ENCODE measurements around the gene ARL14EPL. TPM values are rescaled to one million over a fixed set of nuclear protein-coding genes. Genes with fewer than 3 reads are reported as not detected.

Gene ARL14EPL
- total and polyA plus RNA-seq, 2 donors (not counting 3 experiments of a cell fraction or from before 2014, with no cell fraction given): 0.10 to 0.58 TPM

DNA sequence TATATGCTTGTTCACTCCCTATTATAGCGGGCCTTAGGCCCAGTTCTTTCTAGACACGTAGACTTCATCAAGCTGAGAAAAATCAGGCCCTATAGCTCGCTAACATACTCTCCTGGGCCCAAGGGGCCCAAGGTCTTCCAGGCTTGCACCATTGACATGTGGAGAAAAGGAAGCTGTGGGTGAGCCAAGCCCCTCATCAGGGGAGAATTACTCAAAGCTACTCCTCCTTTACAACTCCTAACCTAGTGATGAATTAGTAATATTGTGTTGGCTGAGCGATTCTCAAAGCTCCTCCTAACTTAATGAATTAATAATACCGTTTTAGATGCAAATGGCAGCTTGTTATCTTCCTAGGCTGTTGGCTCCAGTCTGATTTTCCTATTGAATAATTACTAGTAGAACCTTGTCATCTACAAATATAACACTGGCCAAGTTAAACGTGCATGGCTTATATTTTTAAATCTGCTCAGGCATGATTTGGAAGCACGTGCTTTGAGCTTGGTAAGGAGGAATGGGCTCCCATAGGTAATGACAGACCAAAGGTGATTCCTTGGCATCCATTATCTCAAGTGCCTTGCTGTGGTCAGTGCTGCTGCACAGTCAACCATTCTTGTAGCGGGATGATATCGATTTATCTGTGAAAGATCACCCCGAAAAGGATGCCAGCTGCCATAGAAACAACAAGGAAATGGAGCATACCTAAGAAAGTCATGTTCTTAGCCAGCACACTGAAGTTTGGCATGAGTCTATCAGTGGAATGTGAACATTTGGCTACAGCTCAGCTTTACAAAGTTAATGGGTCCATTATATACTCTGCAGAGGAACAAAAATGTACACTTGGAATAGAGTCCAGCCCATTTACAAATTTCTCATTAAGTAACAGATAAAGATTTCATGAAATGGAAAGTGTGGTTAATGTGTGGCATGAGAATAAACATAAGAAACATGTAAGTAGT is 46.2 kb upstream of the ARL14EPL start:
- ChIA-PET CTCF (interaction anchor here (1.0 to 1.8 kb wide), 4 partner anchors 11 to 50 kb away, joined by 3 to 6 read pairs (median 3); no protein-coding TSS in a partner anchor), POLR2A (no interaction called here)
- no peaks in the 10 kb centered on the region for H3K79me2 ChIP-seq (ENCODE audit: control insufficient read depth, insufficient read depth, low read length)
- H3K9me1 ChIP-seq (replicated peaks; ENCODE audit: control insufficient read depth, extremely low read depth, insufficient read depth, low read length): no peaks in the 10 kb centered on the region
- no peaks in the 10 kb centered on the region for H4K20me1 ChIP-seq (replicated peaks; ENCODE audit: control insufficient read depth, extremely low read depth, insufficient read depth, low read length)
- no peak overlapping the region for H2AFZ ChIP-seq (ENCODE audit: low read depth, low read length)
- intact Hi-C loops (cut with micrococcal nuclease) (loop anchor here (1.0 kb wide), 1 partner anchor 8 kb away; no protein-coding TSS in a partner anchor), dilution Hi-C loops (cut with MboI; ENCODE audit: extremely low pct_ligation_motif_present, low sequenced_read_pairs) (no loop called here)
- H3K36me3 ChIP-seq (ENCODE audit: control insufficient read depth in 2 of 2, extremely low read depth in 1 of 2, insufficient read depth in 2 of 2, low read length in 2 of 2): no peaks in the 10 kb centered on the region
- H3K4me1 ChIP-seq (ENCODE audit: control insufficient read depth, extremely low read depth, insufficient read depth, low read length): peaks cover 18% of the 10 kb centered on the region
- TF ChIP-seq GATA2 (IDR thresholded peaks at IDR 0.05; ENCODE audit: insufficient read depth, insufficient read length, low read depth, low read length): peak; percentile 73
- TF ChIP-seq FOS (IDR thresholded peaks at IDR 0.05; ENCODE audit: borderline replicate concordance, insufficient read depth, low read length): no peak
- no peaks in the 10 kb centered on the region for H3K27me3 ChIP-seq (ENCODE audit: control insufficient read depth in 2 of 2, insufficient read depth in 2 of 2, low read length in 2 of 2)
- H3K27ac ChIP-seq (ENCODE audit: insufficient read depth, low read depth, low read length): no peak overlapping the region
- peak overlapping the region; percentile 66 for H3K4me2 ChIP-seq (ENCODE audit: insufficient read depth, low read length)
- no TSS peak for BruUV-seq (replicated peaks)
- no peak overlapping the region for H3K9ac ChIP-seq (replicated peaks; ENCODE audit: extremely low read depth, insufficient read depth, low read length)
- no peak overlapping the region for H3K4me3 ChIP-seq (replicated peaks in 1 of 3; ENCODE audit: insufficient read depth in 1 of 3, low read depth in 1 of 3, low read length in 3 of 3)
- DNase-seq (ENCODE audit: low read depth, low spot score) (peak; percentile 72), FAIRE-seq (peak; percentile 74)
- no peaks in the 10 kb centered on the region for H3K9me3 ChIP-seq (replicated peaks; ENCODE audit: control insufficient read depth, insufficient read depth, low read length)

DNA sequence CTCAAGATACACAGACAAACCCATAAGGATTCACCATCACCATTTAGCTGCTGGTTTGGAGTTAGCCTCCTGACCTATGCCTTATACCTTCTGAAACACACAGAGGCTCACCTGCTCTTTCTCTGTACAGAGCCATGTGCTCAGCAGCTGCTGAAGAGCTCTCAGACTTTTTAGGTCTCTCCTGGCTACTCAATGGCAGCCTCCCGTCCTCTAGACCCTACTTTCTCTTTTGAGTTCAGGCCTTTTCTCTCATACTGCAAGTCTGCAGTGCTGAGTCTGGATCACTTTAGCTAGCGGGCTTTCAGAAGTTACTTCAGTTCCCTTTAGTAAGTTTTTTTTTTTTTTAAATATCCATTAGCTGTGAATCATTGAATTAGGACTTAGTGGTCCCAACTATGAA is 44.3 kb upstream of the ARL14EPL start:
- no peak overlapping the region for H3K4me2 ChIP-seq (ENCODE audit: insufficient read depth, low read length)
- DNase-seq (ENCODE audit: low read depth, low spot score): no peak
- H3K27me3 ChIP-seq (ENCODE audit: control insufficient read depth in 2 of 2, insufficient read depth in 2 of 2, low read length in 2 of 2): no peaks in the 10 kb centered on the region
- no peaks in the 10 kb centered on the region for H3K79me2 ChIP-seq (ENCODE audit: control insufficient read depth, insufficient read depth, low read length)
- H3K36me3 ChIP-seq (ENCODE audit: control insufficient read depth in 2 of 2, extremely low read depth in 1 of 2, insufficient read depth in 2 of 2, low read length in 2 of 2): no peaks in the 10 kb centered on the region
- H2AFZ ChIP-seq (ENCODE audit: low read depth, low read length): no peak overlapping the region
- dilution Hi-C loops (cut with MboI; ENCODE audit: extremely low pct_ligation_motif_present, low sequenced_read_pairs) (no loop called here), intact Hi-C loops (cut with micrococcal nuclease) (no loop called here)
- H3K9ac ChIP-seq (replicated peaks; ENCODE audit: extremely low read depth, insufficient read depth, low read length): no peak overlapping the region
- no peak overlapping the region for H3K4me3 ChIP-seq (replicated peaks in 1 of 3; ENCODE audit: insufficient read depth in 1 of 3, low read depth in 1 of 3, low read length in 3 of 3)
- H3K9me3 ChIP-seq (replicated peaks; ENCODE audit: control insufficient read depth, insufficient read depth, low read length): no peaks in the 10 kb centered on the region
- H3K9me1 ChIP-seq (replicated peaks; ENCODE audit: control insufficient read depth, extremely low read depth, insufficient read depth, low read length): no peaks in the 10 kb centered on the region
- peaks cover 18% of the 10 kb centered on the region for H3K4me1 ChIP-seq (ENCODE audit: control insufficient read depth, extremely low read depth, insufficient read depth, low read length)
- no peaks in the 10 kb centered on the region for H4K20me1 ChIP-seq (replicated peaks; ENCODE audit: control insufficient read depth, extremely low read depth, insufficient read depth, low read length)
- no peak overlapping the region for H3K27ac ChIP-seq (ENCODE audit: insufficient read depth, low read depth, low read length)
- no TSS peak for BruUV-seq (replicated peaks)
- no peak for FAIRE-seq
- TF ChIP-seq, protein P1, sequence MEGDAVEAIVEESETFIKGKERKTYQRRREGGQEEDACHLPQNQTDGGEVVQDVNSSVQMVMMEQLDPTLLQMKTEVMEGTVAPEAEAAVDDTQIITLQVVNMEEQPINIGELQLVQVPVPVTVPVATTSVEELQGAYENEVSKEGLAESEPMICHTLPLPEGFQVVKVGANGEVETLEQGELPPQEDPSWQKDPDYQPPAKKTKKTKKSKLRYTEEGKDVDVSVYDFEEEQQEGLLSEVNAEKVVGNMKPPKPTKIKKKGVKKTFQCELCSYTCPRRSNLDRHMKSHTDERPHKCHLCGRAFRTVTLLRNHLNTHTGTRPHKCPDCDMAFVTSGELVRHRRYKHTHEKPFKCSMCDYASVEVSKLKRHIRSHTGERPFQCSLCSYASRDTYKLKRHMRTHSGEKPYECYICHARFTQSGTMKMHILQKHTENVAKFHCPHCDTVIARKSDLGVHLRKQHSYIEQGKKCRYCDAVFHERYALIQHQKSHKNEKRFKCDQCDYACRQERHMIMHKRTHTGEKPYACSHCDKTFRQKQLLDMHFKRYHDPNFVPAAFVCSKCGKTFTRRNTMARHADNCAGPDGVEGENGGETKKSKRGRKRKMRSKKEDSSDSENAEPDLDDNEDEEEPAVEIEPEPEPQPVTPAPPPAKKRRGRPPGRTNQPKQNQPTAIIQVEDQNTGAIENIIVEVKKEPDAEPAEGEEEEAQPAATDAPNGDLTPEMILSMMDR (IDR thresholded peaks at IDR 0.05; ENCODE audit: extremely low read depth in 1 of 2, insufficient read depth in 1 of 2, low read depth in 1 of 2, low read length in 2 of 2): no peak
- TF ChIP-seq JUN (IDR thresholded peaks at IDR 0.05; ENCODE audit: borderline replicate concordance, insufficient read depth, insufficient read length, low read depth) (no peak), MYC (IDR thresholded peaks at IDR 0.05; ENCODE audit: low read depth, low read length) (no peak), GATA2 (IDR thresholded peaks at IDR 0.05; ENCODE audit: insufficient read depth, insufficient read length, low read depth, low read length) (no peak), EZH2 (IDR thresholded peaks at IDR 0.05; ENCODE audit: borderline replicate concordance, low read depth, low read length, severe bottlenecking) (no peak), POLR2AphosphoS5 (IDR thresholded peaks at IDR 0.05; ENCODE audit: insufficient read depth, low read depth, low read length) (no peak), FOS (IDR thresholded peaks at IDR 0.05; ENCODE audit: borderline replicate concordance, insufficient read depth, low read length) (no peak)
- POLR2A ChIA-PET: no interaction called here
- CTCF ChIA-PET: interaction anchor here (0.8 to 1.1 kb wide), 2 partner anchors 9 to 15 kb away, joined by 3 read pairs; no protein-coding TSS in a partner anchor
